ENCODE measurements around the gene TCERG1L. TPM values are rescaled to one million over a fixed set of nuclear protein-coding genes. Genes with fewer than 3 reads are reported as not detected.

Gene TCERG1L
- total RNA-seq, 1 donor from 2014 or later, result not detected

DNA sequence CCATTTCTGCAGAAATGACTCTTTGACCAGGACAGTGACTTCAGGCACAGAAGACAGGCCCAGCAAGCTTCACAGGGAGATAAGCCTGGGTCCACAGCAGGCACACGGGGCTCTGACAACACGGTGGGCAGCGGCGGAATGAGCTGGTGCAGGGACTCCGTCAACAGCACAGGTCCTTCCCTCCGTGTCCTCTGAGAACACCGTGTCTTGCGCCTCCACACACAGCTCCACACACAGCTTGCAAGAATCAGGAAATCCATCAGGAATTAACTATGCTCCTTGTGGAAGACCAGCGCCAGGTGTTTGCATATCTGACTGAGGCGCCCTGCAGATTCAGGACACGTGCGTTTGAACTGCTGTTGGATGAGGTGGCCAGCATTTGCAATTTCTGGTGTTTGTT is 39.6 kb downstream of the TCERG1L start:
- DNase-seq (ENCODE audit: low read depth in 2 of 2), result no peak

DNA sequence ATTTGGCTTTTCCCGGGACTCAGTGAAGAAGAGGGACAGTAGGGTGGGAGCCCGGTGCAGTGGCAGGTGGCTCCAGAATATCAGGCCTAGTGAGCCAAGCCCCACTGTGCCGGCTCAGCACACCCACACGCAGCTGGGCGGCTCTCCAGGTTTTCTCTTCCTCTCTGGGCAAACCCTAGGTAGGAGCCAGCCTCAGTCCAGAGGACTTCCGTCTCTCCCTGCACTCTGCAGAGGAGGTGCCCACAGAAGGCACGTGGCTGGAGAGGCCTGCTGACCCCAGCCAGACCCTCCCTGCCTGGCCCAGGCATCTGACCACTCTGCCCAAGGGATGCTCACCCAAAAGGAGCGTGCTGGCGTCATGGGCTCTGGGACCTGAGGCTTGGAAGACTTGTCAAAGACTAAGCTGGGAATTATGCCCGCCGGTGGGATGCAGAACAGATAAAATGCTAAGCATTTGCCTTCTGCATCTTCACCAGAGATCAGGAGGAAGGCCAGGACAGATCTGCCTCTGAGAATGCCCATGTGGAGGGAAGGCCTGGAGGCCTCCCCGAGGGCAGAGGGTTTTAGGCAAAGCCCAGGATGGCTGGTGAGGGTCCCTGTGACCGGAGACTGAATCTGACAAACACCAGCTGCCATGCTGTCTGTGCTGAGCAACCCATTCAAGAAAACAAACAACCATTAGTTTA is 40.2 kb downstream of the TCERG1L start:
- DNase-seq (ENCODE audit: low read depth in 2 of 2), result no peak

DNA sequence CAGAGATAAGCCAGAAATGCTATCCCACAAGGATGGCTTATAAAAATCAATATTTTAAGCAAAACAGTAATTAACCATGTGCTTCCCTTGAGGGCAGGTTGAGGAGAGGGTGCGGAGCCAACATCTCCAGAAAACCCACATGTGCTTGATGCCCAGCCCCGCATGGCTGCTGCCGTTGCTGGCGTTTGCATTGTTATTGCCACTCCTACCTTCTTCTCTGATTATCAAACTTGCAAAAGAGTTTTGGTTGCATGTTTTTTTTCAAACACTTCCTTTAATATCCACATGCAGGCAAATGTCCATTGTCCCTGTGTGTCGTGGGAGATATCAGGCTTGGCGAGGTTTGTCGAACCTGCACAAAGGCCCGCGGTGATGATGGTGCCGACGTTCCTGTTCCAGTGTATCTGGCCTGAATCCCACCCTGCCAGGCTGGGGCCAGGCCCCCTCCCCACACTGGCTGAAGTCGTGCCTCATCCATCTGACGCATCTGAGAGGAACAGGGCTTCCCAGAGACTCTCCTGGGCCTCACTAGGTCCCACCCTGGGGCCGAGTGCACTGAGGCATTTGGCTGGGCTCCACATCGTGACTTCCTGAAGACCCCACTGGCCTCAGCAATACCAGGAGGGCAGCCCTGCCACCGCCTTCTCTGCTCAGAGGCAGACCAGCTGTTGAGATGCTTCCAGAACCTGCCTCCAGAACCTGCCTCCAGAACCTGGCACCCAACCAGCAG is 40.9 kb downstream of the TCERG1L start:
- DNase-seq (ENCODE audit: low read depth in 2 of 2), result no peak

DNA sequence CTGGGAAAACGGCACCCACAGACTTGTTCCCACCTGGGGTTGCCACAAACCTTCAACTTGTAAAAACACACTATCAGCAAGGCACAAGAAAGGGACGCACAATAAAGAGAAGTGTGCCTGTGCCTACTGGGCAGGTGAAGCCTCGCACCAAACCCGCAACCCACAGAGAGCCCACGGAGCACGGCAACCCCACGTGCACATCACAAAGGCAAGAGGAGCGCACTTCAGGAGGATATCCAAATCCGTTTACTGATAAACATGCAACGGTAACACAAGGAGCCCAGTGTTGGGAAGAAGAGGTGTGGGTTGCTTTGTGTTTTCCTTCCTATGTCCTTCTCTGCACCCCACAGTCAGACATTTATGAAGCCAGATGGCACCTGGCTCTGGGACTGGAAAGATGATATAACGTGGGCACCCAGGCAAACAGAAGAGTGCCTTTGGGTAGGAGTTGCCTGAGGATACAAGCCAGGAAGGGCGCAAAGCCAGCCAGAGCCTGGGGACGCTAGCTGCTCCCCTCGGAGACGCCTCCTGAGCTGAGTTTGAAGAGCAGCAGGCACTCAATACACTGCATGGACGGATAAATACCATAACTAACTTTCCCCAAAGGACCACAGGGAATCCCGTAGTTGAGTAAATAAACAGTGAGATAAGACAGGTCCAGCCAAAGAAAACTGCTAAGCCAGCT is 41.6 kb downstream of the TCERG1L start:
- DNase-seq (ENCODE audit: low read depth in 2 of 2), result no peak

DNA sequence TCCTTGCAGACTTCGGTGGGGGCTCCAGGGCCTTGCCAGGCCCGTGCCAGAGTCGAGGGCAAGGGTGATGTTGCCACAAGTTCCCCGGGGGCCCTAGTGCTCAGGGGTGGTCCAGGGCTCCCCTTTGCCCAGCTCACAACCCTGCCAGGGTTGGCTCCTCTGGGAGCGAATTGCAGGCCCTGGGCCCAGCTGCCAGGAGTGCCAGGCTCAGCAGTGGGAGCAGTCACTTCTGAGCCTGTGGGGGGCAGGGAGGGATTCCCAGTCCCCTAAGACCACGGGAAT is 43.8 kb downstream of the TCERG1L start:
- no peak for DNase-seq (ENCODE audit: low read depth in 2 of 2)

DNA sequence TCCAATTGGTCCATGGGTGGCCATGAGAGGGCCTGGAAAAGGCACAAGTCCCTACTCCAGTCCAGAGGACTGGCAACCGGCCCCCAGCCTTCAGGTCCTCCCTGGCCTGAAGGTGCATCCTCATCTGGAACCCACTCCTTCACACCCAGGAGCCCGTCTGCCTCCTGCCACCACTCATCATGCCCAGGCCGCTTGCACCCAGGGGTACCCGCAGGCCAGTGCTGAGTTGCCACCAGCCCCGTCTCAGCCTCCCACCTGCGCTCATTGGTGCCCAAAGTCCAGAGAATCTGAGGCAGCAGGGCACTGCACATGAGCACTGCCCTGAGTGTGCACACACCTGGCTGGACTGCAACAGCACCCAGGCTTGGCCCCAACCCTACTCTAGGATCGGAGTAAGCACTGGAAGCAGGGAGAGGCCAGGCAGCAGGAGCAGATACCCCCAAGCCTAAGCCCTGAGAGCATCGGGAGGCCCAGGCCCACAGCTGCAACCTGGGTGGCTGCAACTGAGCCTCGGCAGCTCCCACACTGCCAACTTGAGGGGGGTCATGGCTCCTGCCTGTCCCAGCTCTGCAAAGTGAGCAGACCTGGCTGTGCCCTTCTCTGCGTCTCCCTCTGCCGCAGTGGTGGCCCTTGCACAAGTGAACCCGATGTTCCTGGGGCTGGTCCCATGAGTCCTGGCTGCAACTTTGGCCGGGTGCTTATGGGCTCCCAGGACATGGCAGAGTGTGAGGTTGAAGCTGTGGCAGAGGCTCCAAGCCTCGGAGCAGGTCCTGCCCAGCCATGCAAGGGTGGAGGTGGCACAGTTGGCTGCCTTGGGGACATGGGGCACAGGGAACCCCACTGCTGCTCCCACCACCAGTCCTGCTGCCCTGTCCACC is 44.3 kb downstream of the TCERG1L start:
- no peak for DNase-seq (ENCODE audit: low read depth in 2 of 2)

DNA sequence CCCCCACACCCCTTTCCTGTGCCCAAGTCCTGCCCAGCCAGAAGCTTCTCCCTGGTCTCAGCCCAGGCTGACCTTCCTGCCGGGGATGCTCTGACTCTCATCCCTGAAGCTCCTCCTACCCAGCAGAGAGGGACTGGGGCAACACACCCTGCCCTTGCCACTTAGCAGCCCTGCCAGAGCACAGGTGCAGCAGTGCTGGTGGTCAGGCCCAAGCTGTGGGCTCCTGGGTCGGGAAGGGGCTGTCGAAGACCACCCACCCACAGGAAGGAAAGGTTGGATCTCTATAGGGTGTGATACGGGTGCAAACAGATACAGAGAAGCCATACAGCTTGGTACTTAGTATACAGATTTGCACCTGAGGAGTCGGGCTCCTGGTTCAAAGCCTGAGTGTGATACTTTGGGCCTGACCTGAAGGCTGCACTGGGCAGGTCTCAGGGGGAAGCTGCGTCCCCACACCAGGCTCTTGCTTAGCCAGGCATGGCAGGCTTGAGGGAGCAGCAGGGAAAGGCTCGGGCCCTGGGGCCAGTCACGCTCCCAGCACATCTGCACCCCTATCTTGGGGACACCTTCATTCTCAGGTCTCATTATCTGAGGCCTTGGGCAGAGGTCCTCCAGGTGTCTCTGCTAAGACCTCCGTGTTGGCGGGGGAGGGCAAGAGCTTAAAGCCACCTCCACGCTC is 47.3 kb downstream of the TCERG1L start:
- DNase-seq (ENCODE audit: low read depth in 2 of 2), result no peak

DNA sequence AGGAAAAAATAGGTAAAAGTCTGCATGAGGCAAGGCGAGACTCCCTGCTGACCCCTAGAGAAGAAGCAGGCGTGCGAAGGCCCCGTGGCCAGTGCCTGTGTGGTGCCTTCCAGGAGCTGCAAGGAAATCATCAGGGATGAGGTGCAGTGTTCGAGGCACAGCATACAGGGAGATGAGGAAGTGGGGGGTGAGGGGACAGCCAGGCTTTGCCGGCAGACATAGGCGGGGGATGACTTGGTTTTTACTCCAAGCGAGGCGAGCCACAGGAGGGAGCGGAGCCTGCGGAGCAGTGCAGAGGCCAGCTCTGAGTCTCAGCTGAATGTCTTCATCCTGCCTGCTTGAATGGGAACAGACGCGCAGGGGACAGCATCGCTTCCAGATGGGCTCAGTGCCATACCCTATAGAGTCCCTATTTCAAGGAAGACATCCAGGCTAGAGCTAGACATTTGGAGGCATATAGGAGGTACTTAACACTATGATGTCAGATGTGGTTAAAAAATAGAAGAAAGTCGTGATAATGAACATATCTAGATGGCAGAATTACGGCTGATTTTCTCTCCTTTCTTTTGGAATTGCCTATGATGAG is 49.5 kb downstream of the TCERG1L start:
- no peak for DNase-seq (ENCODE audit: low read depth in 2 of 2)

DNA sequence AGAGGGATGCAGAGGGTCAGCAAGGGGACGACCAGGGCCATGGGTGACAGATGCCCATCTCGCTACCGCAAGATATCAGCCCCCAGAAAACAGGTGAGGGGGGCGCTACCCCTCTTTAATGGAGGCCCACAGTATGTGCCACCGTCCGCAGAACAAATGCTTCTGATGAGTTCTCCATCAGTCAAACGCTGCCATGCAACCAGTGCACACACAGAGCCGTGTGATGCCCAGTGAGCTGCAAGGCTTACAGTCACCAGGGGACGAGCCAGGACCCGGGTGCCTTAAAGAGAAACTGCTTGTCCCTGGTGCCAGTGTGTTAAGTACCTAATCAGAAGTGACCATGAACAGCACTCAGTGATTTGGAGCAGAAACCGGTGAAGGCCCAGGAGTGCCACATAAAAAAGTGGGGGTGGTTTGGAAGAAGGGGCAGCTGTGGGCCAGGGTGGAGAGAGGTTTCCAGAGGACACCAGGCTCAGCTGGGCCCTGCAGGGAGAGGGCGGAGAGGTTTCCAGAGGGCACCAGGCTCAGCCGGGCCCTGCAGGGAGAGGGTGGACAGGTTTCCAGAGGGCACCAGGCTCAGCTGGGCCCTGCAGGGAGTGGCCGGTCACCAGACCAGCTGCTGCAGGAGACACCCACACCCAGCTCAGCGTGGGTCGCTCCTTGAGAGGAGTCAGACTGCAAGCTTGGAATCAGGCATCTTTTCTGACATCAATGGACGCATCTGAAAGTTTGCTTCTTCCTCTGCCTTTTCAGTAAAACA is 50.9 kb downstream of the TCERG1L start:
- DNase-seq (ENCODE audit: low read depth in 2 of 2), result no peak

DNA sequence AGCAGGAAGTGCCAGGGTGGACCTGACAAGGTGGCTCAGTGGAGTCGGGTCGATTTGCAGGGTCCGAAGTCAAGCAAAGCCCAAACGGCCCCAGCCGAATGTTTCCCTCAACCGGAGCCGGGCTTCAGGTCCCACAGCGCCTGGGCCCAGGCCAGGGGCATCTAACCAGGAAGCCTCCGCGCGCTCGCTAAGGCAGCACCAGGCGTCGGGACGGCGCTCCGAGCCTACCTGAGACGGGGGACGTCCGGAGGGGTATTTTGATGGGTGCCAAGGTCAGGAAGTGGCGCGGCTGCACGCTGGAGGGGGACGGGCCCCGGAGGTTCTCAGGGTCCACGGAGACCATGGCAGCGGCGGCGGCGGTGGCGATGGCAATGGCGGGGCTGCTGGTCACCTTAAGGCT is 51.5 kb downstream of the TCERG1L start:
- no peak for DNase-seq (ENCODE audit: low read depth in 2 of 2)

DNA sequence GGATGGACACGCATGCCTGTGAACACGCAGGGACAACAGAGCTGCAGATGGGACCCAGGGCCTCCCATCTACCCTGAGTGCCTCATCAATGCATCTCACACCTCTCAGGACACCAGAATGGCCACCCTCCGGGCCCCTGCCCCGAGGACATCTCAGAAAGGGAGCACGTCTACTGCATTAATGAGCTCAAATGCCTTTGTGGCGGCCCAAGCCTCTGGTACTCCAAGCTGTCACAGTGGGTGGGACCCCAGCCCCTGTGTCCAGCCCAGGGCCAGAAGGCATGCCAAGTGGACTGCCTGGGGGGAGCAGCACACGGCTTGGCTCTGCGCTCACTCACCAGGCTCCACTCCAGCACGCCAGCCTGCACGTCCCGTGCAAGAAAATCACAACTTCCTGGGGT is 52.0 kb downstream of the TCERG1L start:
- no peak for DNase-seq (ENCODE audit: low read depth in 2 of 2)

DNA sequence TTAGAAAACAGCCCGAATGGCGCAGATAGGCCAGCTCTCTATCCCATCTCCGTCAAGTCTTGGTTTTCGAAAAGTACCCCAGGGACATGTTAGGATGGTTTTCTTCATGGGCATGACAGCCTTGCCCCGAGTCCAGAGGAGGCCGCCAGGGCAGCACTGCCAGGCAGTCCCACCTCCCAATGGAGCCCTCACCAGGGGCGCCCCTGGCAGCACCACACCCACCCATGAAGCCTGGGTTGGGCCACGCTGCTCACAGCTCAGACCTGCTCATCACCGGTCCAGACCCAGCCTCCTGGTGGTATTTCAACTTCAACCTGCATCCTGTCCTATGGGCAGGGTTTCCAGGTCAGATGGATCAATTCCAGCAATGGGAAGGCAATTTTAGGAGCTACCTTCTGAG is 53.3 kb downstream of the TCERG1L start:
- DNase-seq (ENCODE audit: low read depth in 2 of 2), result no peak

DNA sequence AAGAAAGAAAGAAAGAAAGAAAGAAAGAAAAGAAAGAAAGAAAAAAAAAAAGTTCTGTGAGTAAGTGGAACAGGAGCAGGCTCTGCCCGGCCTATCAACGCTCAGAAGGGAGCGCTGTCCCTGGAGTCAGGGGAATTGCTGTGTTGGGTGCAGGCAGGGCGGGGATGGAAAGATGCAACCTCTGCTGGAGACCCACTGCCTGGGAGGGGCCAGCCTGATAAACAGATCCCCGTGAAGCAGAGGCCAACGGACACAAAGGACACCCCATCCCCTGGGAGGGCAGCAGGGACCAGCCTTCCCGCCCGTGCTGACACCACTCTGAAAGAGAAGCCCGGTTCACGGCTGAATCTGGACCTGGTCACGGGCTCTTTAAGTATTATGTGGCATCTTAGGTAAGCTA is 54.5 kb downstream of the TCERG1L start:
- DNase-seq (ENCODE audit: low read depth in 2 of 2), result no peak

DNA sequence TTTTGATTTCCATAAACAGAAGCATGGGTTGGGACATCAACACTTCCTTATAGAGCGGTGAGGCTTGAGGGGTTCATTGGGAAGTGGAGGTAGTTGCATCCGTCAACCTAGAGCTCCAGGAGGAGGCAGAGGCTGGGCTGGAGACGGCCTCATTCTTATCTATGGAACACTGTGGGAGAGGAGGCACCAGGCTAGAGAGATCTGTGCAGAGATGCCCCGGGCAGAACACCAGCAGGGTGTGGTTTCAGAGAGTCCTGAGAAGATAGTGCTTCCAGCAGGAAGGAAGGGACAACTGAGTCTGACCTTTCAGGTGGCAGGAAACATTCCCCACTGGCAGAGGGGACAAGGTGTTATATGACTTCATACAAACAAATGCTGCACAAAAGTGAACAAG is 56.7 kb downstream of the TCERG1L start:
- DNase-seq (ENCODE audit: low read depth in 2 of 2), result no peak

DNA sequence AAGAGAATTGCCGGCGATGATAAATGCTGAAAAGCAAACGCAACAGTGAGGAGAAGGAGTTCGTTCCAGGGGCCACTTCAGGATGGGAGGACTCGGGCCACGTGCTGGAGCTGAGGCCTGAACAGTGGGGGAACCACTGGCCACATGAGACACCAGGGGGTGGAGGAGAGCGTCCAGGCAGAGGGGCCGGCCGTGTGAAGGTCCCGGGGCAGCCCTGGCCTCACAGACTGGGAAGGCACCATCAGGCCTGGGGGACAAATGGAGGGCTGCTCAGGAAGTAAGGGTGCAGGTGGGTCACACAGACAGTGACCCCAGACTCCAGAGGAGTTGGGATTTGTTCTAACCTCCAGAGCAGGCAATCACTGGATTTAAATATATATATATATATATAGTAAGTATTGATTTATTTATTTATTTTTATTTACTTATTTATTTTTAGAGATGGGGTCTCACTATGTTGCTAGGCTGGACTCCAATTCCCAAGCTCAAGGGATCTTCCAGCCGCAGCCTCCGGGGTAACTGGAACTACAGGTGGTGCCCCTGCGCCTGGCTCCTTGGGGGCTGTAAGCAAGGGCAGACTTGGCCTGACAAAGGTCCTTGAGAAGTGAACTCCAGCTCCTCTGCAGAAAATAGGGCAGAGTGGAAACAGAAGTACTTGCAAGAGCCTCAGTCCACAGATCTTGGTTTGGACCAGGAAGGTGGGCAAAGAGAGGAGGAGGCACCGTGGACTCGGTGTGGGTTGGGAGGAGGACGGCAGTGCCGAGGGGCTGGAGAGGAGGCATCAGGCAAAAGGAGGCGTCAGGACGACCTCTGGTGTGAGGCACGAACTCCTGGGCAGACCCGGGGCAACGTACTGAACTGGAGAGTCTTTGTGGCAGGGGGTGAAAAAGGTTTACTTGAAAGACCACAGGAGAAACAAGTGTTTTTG is 57.3 kb downstream of the TCERG1L start:
- DNase-seq (ENCODE audit: low read depth in 2 of 2), result no peak

DNA sequence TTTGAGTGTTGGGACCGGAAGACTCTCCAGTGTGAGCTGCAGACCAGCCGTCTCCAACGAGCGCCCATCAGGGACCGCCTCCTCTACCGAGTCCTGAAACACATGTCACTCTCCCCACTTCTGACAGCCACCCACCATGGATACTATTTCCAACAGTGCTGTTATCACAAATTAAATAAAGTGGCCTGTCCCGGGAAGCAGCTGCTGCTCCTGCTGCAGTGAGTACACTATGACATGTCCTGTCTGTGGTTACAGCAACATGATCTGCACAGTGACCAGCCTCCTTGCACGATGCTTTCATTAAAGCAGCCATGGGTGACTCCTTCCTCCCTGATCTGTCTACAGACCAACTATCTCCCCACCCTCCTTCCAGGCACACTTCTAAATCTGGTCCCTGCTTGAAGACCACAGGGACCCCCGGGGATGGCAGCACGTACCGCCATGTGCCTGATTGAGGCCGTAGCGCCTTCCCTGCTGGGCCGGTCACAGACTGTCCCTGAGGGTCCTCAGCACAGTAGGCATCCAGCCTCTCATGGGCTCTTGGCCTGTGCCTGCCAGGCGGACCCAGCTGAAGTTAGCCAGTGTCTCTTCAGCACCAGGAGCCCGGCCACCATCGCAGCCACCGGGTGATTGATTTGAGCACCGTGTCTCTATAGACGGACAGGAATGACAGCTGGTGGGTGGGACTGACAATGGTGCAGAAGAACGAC is 58.8 kb downstream of the TCERG1L start:
- DNase-seq (ENCODE audit: low read depth in 2 of 2), result no peak

DNA sequence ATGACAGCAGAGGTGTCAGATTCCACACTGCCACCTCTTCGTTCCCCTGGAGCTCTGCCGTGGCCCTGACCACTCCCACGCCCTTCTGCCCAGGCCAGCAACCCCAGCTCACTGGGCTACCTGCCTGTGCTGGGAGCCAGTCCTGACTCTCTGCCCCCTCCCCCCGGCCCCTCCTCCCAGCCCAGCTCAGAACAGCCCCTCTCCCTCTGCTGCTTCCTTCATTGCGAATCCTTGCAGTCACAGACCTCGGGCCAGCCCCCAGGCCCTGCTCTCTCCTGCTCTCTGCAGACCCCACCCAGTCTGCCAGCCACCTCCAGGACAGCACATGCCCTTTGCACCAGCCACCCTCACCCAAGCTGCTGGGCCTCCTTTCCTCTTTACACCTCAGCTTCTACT is 60.4 kb downstream of the TCERG1L start:
- no peak for DNase-seq (ENCODE audit: low read depth in 2 of 2)

DNA sequence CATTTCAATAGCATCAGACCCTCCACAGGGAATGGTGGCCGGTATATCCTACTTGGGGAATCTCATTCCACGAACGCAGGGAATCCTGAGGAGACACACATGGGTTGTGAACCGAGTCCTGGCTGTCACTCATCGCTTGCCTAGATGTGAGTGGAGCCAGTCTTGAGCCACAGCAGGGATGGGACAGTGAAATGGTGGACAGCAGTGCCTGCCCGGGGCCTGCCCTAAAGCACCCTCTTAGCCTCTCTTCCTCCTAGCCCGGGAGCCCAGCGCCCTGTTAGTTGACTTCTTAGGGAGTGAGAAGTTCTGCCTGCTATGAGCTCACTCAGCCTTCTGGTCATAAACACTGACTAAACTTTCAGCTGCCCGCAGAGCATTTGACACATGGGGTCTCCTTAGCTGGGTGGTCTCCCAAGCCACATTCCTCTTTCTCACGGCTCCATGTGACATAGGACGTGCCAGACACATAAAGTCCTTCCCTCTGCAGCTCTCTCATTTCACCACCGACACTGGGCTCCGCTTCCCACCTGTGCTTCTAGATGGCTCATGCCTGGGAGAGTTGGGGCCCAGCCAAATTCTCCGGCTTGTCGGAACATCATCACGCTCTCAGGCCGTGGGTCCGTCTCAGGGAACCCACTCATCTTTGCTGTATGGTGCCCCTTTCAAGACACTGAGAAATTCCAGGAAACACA is 60.9 kb downstream of the TCERG1L start:
- no peak for DNase-seq (ENCODE audit: low read depth in 2 of 2)
